Right lung (tissue), 5 donors: Measurements from ENCODE around the gene ARHGAP26. TPM values are rescaled to one million over a fixed set of nuclear protein-coding genes. Genes with fewer than 3 reads are reported as not detected.

ENCODE experiments used
- DNase-seq, 2 donors: peaks; one replicate each; pipeline ENCODE4 v3.0.0-alpha.2; 2013
- polyA plus RNA-seq, 5 donors: library from polyadenylated mRNA; unstranded; fragments of 120-200 nt; gene quantifications; one replicate each; pipeline versions ENCODE4 v1.2.1 to v1.2.3, GENCODE V29; 2013; ENCODE audit warnings: inconsistent platforms in 1 of 5, low replicate concordance in 1 of 5; ENCODE audit not compliant: insufficient read length in 5 of 5, insufficient read depth in 1 of 5

ARHGAP26 gene
- polyA plus RNA-seq, 5 donors: 7.8 to 16.4 (median 14.2) TPM

GRCh38 chr5:143013176-143013891, 243.2 kb downstream of the ARHGAP26 start:
- no peak for DNase-seq

GRCh38 chr5:143014017-143014651, 244.0 kb downstream of the ARHGAP26 start:
- DNase-seq: no peak

GRCh38 chr5:143016777-143017516, 246.8 kb downstream of the ARHGAP26 start:
- DNase-seq: peak in 1 of 2 donors; percentile 41

GRCh38 chr5:143017541-143017940, 247.4 kb downstream of the ARHGAP26 start:
- DNase-seq: no peak

- DNase-seq: no peak
Measured at GRCh38 chr5:143017992-143018391, 247.8 kb downstream of the ARHGAP26 start.

- DNase-seq: no peak
Measured at GRCh38 chr5:143019157-143019556, 249.0 kb downstream of the ARHGAP26 start.

- no peak for DNase-seq
Measured at GRCh38 chr5:143019614-143020515, 249.7 kb downstream of the ARHGAP26 start.

GRCh38 chr5:143021595-143021994, 251.4 kb downstream of the ARHGAP26 start:
- no peak for DNase-seq

- DNase-seq: no peak
Measured at GRCh38 chr5:143023411-143024096, 253.4 kb downstream of the ARHGAP26 start.

- no peak for DNase-seq
Measured at GRCh38 chr5:143024228-143024920, 254.2 kb downstream of the ARHGAP26 start.

- DNase-seq: no peak
Measured at GRCh38 chr5:143025376-143025775, 255.2 kb downstream of the ARHGAP26 start.

GRCh38 chr5:143025971-143026370, 255.8 kb downstream of the ARHGAP26 start:
- DNase-seq: no peak

- DNase-seq: no peak
Measured at GRCh38 chr5:143026380-143026779, 256.2 kb downstream of the ARHGAP26 start.

GRCh38 chr5:143029293-143029692, 259.1 kb downstream of the ARHGAP26 start:
- DNase-seq: no peak

GRCh38 chr5:143030349-143030748, 260.2 kb downstream of the ARHGAP26 start:
- no peak for DNase-seq

GRCh38 chr5:143031781-143032580, 261.8 kb downstream of the ARHGAP26 start:
- DNase-seq: no peak

GRCh38 chr5:143032581-143032836, 262.3 kb downstream of the ARHGAP26 start:
- DNase-seq: no peak

GRCh38 chr5:143033535-143034250, 263.5 kb downstream of the ARHGAP26 start:
- no peak for DNase-seq
